Measurements from ENCODE around the gene CLIC4.

DNA sequence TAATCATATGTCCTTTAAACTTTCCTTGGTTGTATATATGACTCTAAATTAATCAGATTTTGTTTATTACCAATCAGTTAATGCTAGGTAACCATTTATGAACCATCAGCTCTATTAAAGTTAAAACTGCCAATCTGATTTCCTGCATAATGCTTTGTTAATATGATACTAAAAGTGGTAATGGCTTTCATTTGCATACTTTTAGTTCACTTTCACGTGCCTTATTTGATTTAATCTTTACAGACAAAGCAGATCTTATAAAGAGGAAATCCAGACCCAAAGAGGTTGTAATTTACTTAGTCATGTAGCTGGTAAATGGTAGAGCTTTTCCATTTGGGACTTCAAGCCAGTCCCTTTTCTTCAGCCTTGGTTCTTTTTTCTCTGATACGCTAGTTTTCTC lies 61.3 kb downstream of the CLIC4 start:
- TF ChIP-seq, protein P1, sequence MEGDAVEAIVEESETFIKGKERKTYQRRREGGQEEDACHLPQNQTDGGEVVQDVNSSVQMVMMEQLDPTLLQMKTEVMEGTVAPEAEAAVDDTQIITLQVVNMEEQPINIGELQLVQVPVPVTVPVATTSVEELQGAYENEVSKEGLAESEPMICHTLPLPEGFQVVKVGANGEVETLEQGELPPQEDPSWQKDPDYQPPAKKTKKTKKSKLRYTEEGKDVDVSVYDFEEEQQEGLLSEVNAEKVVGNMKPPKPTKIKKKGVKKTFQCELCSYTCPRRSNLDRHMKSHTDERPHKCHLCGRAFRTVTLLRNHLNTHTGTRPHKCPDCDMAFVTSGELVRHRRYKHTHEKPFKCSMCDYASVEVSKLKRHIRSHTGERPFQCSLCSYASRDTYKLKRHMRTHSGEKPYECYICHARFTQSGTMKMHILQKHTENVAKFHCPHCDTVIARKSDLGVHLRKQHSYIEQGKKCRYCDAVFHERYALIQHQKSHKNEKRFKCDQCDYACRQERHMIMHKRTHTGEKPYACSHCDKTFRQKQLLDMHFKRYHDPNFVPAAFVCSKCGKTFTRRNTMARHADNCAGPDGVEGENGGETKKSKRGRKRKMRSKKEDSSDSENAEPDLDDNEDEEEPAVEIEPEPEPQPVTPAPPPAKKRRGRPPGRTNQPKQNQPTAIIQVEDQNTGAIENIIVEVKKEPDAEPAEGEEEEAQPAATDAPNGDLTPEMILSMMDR (IDR thresholded peaks at IDR 0.05), result no peak
- no peak for TF ChIP-seq EP300 (IDR thresholded peaks at IDR 0.05)

All from tibial nerve (tissue), 4 donors.